Epithelial cell of esophagus (primary cell): Measurements from ENCODE around the gene SLC16A13.

Source experiments
- DNase-seq: peaks from one replicate; pipeline ENCODE4 v3.0.0; 2010; ENCODE audit warnings: low read depth
- H3K4me3 ChIP-seq: 2 replicates; pipeline ENCODE4 v1.5.1; 2011; ENCODE audit warnings: mild to moderate bottlenecking, low read length, control low read depth
- TF ChIP-seq, protein P1 (sequence below): IDR thresholded peaks from 2 replicates; pipeline ENCODE4 v1.5.1; 2011; ENCODE audit warnings: low read depth, mild to moderate bottlenecking, low read length, control low read depth, inconsistent platforms; ENCODE audit not compliant: insufficient read depth; ENCODE audit errors: missing control alignments

Gene SLC16A13

DNA sequence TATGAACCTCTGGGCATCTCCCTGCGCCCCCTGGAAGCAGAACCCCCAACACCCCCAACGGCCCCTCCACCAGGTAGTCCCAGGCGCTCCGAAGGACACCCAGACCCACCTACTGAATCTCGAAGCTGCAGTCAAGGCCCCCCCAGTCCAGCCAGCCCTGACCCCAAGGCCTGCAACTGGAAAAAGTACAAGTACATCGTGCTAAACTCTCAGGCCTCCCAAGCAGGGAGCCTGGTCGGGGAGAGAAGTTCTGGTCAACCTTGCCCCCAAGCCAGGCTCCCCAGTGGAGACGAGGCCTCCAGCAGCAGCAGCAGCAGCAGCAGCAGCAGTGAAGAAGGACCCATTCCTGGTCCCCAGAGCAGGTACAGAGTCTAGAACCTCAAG, 11.4 kb upstream of the SLC16A13 start:
- TF ChIP-seq, protein P1, sequence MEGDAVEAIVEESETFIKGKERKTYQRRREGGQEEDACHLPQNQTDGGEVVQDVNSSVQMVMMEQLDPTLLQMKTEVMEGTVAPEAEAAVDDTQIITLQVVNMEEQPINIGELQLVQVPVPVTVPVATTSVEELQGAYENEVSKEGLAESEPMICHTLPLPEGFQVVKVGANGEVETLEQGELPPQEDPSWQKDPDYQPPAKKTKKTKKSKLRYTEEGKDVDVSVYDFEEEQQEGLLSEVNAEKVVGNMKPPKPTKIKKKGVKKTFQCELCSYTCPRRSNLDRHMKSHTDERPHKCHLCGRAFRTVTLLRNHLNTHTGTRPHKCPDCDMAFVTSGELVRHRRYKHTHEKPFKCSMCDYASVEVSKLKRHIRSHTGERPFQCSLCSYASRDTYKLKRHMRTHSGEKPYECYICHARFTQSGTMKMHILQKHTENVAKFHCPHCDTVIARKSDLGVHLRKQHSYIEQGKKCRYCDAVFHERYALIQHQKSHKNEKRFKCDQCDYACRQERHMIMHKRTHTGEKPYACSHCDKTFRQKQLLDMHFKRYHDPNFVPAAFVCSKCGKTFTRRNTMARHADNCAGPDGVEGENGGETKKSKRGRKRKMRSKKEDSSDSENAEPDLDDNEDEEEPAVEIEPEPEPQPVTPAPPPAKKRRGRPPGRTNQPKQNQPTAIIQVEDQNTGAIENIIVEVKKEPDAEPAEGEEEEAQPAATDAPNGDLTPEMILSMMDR = no peak
- no peak overlapping the region for H3K4me3 ChIP-seq
- DNase-seq = no peak

GRCh38 chr17:7025245-7025644, 10.6 kb upstream of the SLC16A13 start:
- H3K4me3 ChIP-seq = no peak overlapping the region
- TF ChIP-seq, protein P1 = no peak
- DNase-seq = no peak

DNA sequence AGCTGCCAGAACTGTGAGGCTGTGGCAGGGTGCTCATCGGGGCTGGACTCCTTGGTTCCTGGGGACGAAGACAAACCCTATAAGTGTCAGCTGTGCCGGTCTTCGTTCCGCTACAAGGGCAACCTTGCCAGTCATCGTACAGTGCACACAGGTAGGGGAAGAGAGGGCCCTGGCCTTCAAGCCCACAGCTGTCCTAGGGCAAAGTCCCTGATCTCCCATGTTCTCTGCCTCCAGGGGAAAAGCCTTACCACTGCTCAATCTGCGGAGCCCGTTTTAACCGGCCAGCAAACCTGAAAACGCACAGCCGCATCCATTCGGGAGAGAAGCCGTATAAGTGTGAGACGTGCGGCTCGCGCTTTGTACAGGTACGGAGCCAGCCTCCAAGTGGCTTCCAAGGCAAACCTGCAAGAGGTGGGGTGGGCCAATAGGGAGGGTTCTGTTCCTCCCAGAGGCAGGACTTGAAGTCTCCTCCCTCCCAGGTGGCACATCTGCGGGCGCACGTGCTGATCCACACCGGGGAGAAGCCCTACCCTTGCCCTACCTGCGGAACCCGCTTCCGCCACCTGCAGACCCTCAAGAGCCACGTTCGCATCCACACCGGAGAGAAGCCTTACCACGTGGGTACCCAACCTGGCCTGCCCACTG, 9.2 kb upstream of the SLC16A13 start:
- H3K4me3 ChIP-seq = no peak overlapping the region
- no peak for DNase-seq
- TF ChIP-seq, protein P1 = no peak

- DNase-seq = no peak
- TF ChIP-seq, protein P1 = no peak
- no peak overlapping the region for H3K4me3 ChIP-seq
Measured at GRCh38 chr17:7027335-7027734, 8.5 kb upstream of the SLC16A13 start.

GRCh38 chr17:7029096-7029495, 6.7 kb upstream of the SLC16A13 start:
- DNase-seq = no peak
- TF ChIP-seq, protein P1 = no peak
- H3K4me3 ChIP-seq = no peak overlapping the region

DNA sequence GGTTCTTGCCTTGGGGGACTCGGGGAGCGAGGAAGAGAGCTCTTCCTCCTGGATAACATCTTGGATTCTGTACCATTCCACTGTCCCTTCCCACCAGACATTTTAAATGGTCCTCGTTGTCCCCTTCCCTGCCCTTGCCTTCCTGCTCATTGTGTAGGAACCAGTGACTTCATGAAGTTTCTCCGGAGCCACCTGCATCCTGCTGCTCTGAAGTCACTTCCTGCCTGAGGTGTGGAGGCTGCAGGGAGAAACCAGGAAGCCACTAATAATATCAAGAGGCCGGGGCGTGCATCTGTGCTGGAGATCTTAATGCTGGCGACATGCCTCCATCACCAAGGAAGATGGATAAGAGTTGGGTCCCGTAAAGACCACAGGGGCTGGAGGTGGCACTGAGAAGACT, 6.2 kb upstream of the SLC16A13 start:
- H3K4me3 ChIP-seq = no peak overlapping the region
- DNase-seq = no peak
- TF ChIP-seq, protein P1 = no peak

DNA sequence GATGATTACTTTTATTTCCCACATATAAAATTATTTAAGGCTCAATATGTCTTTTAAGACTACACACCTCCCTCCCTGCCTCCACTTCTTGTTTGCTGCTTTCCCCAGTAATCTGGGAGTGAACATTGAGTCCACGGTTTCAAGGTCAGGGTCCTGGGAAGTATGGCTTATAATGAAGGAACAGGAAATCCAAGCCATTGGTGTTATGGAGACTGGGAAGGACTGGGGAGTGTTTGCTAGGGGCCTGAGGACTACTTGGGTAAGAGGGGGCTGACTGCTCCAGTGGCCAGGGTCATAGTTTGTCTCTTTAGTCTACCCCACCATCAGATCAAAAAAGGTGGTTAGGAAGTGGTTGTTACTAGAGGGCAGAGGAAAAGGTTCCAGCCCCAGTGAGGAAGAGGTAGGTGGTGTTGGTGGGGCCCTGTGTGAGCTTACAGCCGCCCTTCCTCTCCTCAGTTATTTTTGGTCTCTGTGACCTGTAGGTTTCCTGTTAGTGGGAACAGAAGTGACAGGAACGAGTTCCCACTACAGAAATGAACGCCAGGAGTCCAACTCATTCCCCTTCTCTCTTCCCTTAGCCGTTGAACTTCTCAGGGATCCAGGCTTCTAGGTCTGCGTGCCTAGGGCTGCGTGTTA, 742 bp upstream of the SLC16A13 start:
- TF ChIP-seq, protein P1 = no peak
- DNase-seq = no peak

More for the DNA sequence above, 742 bp upstream of the SLC16A13 start:
- peak overlapping the region; percentile 65 for H3K4me3 ChIP-seq
